ENCODE data around the gene CSDE1.
"Not testable (repeated sequence)": the region's sequence is repeated elsewhere in the genome, so short reads cannot be mapped to it uniquely, and the experiment has no call there.

CSDE1 gene

DNA sequence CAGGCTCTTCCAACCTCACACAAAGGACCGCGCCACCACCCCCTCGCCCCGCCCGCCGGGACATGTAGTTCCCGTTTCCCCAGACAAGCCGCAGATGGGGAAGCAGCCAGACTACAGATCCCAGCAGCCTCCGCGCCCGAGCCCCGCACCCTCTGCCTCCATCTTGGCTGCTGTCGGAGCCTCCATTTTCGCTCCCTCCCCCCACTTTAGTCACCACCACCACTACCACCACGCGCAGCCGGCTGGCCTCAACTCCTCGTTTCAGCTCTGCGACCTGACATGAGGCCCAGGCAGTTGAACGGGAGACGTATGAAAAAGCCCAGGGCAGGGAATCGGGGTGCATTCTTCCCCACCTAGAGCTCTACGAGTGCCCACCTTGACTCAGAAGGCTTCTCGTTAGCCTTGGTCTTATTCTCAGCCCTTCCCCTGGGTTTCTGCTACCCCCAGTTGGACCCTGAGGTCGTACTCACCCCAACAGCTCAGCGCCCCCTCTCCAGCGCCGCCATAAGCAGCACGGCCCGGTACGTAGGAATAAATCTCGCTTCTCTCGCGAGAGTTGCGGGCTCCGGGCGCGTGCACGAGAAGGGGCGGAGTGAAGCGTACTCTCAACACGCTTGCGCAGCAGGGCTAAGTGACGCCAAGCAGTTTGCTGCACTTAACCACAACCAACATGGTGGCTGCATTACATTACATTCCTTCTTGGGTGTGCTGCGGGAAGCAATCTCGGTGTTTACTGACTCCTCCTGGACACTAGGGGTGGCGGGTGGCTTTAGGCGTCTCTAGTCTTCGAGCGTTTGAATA lies at the start of gene CSDE1:
Gene CSDE1, minus strand, starts transcription at position 530 of the 801 bp plus-strand sequence. CDS start 18,094 bp downstream, outside the sequence.
- peak; percentile 98 for DNase-seq

DNA sequence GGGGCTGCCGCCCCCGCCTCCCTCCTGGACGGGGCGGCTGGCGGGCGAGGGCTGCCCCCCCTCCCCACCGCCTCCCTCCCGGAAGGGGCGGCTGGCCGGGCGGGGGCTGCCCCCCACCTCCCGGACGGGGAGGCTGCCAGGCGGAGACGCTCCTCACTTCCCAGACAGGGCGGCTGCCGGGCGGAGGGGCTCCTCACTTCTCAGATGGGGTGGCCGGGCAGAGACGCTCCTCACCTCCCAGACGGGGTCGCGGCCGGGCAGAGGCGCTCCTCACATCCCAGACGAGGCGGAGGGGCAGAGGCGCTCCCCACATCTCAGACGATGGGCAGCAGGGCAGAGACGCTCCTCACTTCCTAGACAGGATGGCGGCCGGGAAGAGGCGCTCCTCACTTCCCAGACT lies 46.7 kb upstream of the CSDE1 start:
- not testable (repeated sequence) for DNase-seq

DNA sequence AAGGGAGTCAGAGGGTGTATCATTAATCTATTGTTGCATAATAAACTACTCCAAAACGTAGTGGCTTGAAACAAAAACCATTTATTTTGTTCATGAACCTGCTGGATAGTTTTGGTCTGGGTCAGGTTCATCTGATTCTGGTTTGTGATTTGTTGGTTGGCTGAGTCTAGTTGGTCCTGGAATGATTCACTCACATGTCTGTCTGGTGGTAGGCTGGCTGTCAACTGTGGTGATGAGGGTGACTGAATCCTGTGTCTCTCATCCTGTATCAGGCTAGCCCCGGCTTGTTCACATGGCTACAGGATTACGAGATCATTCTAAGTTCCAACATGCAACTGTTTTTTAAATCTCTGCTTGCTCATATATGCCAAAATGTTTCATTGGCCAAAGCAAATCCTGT lies 45.2 kb upstream of the CSDE1 start:
- DNase-seq: no peak

DNA sequence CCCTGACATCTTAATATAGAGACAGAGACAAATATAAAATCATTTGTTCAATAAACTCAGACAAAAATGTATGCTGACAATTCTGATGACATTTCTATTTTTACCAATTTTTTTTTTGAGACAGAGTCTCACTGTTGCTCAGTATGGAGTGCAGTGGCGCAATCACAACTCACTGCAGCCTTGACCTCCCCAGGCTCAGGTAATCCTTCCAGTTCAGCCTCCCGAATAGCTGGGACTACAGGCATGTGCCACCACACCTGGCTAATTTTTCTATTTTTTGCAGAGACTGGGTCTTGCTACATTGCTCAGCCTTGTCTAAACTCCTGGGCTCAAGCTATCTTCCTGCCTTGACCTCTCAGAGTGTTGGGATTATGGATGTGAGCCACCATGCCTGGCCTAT lies 36.3 kb upstream of the CSDE1 start:
- DNase-seq: no peak

DNA sequence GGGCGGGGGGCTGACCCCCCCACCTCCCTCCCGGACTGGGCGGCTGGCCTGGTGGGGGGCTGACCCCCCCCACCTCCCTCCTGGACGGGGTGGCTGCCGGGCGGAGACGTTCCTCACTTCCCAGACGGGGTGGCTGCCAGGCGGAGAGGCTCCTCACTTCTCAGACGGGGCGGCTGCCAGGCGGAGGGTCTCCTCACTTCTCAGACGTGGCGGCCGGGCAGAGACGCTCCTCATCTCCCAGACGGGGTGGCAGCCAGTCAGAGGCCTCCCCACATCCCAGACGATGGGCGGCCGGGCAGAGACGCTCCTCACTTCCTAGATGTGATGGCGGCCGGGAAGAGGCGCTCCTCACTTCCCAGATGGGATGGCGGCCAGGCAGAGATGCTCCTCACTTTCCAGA lies 32.8 kb upstream of the CSDE1 start:
- not testable (repeated sequence) for DNase-seq

DNA sequence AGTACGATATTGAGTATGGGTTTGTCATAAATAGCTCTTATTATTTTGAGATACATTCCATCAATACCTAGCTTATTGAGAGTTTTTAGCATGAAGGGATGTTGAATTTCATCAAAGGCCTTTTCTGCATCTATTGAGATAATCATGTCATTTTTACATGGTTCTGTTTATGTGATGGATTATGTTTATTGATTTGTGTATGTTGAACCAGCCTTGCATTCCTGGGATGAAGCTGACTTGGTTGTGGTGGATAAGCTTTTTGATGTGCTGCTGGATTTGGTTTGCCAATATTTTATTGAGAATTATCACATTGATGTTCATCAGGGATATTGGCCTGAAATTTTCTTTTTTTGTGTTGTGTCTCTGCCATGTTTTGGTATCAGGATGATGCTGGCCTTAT lies 28.7 kb upstream of the CSDE1 start:
- DNase-seq: not testable (repeated sequence)

DNA sequence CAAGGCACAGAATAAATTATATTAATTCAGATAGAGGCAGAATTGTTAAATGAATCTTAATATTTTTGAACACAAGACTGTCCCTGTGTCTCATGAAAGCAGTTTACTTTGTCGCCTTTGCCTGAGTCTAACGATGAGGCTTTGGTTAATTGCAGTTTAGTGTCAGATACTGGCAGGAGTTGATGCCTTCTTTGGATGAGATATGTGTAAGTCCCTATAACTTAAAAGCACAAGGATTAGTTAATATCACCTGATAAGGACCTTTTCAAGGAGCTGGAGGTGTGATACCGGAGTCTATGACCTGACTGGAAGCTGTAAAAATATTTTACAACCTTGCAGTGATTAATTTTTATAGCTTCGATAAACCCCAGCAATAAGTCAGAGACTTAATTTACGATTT lies 24.7 kb upstream of the CSDE1 start:
- DNase-seq: no peak

DNA sequence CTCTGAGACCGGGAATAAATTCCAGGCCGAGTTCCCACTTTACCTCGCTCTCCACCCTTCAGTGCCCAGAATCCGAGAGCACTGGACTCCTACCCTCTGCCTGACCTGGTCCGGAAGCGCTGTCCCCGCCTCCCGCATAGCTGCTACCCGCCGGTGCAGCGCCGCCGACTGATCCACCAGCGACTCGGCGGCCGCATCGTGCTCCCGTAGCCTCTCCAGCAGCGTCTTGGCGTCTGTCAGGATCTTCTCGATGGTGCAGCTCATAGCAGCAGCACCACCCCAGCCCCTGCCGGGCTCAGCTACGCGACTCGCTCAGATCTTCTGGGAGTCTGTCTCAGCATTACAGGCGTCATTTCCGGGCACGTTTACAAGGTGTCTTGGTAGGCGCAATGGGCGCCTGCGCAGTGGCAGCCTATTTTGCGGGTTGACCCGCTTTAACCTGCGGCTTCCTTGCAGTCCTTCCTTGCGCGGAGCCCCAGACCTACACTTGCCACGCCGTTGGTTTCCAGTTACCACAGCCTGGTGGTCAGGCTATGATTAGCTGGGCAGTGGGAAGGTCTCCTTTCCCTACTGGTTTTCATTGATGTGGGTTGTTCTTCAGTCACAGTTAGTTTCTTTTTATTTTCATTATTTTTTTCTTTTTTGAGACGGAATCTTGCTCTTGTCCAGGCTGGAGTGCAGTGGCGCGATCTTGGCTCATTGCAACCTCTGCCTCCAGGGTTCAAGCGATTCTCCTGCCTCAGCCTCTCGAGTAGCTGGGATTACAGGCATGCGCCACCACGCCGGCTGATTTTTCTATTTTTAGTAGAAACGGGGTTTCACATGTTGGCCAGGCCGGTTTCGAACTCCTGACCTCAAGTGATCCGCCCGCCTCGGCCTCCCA lies 22.8 kb upstream of the CSDE1 start, which contains the start of gene SIKE1:
Gene SIKE1, minus strand, starts transcription at position 342 of the 883 bp plus-strand sequence. Its CDS starts 78 bp downstream, at position 264.
- DNase-seq: peak; percentile 89

DNA sequence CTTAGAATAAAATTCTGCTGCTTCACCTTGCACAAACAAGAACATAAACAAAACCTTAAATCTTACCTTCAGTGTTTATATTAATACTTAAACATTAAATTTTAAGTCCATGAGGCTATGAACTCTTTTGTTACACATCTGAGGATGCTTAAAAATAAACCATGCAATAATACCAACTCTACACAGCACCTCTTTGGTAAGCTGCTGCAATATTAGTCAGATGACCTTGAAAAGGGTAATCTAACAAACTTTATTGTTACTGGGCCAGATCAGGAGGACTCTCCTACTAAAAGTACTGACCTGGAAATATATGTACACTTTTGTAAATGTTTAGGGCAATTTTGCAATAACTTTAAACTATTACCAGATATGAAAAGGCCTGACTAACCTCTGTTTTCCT lies 21.9 kb upstream of the CSDE1 start:
- DNase-seq: no peak

DNA sequence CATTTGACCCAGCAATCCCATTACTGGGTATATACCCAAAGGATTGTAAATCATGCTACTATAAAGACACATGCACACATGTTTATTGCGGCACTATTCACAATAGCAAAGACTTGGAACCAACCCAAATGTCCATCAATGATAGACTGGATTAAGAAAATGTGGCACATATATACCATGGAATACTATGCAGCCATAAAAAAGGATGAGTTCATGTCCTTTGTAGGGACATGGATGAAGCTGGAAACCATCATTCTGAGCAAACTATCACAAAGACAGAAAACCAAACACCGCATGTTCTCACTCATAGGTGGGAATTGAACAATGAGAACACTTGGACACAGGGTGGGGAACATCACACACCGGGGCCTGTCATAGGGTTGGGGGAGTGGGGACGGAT lies 18.9 kb upstream of the CSDE1 start:
- not testable (repeated sequence) for DNase-seq

DNA sequence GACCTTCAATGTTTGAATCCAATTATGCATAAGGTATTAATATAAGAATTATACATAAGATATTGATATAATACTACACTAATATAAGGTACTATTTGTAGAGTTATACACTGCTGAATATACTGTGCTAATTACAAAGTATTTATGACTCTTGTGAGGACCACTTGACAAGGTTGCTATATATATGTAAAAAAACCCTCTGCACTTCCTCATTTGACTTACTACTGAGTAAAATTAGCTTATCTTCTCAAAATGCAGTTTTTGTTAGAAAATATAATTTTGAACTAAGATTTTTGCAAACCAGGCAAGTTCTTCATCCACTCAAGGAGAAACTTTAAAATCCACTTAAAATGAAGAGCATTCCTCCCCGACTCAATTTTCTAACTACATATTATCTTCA lies 14.2 kb upstream of the CSDE1 start:
- no peak for DNase-seq

DNA sequence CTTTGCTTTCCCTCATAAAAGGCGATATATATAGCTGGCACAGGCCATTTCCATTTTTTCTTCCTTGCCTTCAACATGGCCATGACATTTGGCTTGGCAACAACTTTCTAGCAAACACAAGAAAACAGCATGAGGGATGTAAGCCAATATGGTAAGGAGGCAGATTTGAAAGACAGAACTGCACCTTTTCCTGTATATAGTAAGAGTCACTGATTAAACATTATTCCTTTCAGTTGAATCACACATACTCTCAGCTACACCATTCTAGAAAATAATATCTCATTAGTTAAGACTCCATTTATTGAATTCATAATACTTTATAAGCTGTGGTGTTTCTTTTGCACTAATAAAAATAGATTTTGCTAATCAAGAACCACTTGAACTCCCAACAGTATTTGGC lies 13.2 kb upstream of the CSDE1 start:
- no peak for DNase-seq

DNA sequence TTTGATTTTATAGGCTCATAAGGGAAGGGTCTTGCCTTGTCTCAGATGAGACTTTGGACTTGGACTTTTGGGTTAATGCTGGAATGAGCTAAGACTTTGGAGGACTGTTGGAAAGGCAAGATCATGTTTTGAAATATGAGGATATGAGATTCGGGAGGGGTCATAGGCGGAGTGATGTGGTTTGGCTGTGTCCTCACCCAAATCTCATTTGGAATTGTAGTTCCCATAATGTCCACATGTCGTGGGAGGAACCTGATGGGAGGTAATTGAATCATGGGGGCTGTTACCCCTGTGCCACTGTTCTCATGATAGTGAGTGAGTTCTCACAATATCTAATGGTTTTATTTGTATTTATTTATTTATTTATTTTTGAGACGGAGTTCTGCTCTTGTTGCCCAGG lies 6.9 kb upstream of the CSDE1 start:
- no peak for DNase-seq

DNA sequence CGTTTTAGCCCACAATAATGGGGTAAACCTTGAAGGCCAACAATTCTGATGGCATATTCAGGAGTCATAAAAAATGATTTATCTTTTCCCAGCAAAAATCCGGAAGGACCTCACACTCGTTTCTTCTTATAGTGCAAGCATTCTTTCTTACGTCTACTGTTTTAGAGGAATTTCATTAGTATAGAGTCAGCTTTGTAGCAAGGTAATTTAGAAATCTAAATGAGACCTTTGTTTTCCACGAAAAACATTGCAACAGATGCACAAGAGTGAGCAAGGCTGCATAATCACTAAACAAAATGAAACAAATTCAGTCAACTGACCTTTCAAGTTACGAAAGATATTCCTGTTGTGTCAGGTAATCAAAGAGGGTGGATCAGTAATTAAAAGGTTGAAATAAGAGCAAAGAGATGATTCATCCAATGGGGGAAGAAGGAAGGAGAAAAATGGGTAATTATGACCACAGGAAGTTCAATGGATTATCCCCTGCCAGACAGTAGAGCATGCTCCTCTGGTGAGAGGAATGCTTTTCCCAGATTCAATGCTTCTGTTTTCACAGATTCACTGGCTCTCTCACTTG lies 560 bp upstream of the CSDE1 start:
- DNase-seq: no peak

DNA sequence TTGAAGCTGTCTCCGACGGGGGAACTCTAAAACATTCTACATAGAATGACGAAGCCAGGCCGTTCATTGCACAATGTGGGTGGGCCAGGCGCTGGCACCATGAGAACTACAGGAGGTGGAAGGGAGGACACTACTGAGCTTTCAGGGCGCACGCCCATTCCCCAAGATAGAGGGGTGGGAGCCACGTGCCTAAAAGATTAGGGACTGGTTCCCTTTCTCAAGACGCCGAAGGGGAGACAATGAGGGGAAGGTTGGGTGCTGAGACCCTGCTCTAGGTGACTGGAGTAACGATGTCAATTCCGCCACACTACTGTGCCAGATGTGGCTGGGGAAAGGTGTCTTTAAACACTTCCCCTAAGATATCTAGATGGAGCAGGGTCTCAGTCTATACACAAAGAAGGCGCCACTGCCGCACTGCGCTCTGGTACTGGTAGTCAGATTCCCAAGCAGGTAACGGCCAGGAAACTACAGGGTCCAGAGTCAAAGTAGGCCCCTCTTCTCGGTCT lies 782 bp downstream of the CSDE1 start:
- no peak for DNase-seq

DNA sequence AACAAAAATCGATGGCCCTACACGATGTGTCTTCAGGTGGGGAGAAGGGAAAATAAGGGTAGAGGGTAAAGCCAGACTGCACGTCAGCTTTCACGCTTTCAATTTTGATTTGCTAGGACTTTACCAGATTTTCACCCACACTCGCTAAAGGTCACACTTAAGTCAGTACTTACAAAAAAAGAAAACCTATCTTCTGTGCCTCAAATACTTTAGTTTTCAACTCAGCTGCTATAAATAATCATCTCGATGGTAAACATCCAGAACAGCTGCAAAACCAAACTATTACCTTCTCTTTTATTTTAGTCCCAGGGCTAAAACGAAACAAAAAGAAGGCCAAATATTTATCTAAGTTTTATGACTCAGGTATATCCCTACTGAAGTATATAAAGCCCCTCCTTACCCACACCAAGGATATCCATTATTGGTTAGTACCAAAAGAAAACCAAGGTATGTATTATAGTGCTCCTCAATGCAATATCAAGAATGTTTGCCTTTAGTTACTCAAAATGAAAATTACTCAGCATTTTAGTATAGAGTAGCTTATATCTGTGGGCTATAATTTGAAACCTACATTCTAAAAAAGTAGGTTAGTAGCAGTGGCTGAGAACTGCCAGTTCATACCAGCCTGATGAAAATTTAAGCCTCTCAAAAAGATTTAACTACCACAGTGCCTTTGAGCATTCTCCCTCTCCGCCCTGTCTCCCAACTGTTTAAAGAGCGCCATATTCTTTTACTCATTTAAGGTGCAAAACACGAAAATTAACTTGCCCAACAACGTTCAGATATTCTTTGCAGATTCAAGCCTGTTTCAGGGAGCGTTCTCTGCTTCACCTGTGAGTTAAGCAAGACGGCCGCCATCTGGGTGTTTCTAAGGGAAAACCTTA lies 1.5 kb downstream of the CSDE1 start:
- no peak for DNase-seq

DNA sequence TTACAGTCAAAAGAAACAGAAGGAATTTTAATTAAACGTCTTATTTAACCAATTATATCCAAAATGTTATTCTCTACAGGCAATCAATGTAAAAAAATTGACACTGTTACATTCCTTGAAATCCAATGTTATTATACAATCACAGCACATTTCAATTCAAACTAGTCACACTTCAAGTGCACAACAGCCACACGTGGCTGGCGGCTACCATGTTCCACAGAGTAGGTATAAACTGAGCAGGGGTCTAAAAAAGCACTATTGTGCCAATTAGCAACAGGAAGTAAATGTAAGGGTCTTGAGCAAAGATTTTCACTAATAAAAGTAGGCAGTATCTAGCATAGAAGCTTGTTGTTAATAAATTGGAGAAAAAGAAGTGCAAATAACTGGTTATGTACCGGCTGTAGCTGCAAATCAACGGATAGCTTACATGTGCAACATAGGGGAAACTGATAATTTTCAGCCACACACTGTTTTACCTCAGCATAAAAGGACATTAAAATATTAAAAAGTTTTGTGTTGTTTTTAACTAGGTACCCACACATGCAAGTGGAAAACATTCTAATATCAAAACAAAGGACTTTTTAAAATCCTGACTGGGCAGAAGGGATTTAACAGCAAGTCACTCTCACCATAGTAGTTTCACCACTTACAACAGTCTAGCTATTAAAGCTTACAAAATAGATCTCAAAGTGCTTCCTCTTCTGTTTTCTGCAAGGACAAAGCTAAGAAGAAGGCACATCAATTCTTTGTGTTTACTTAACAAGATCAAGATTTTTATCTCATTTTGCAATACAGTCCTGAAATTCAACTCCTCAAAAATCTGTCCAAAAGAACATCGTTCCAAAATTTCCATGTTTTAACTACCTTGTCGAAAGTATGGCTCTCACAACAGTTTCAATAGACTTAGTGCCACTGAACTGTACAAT lies 2.5 kb downstream of the CSDE1 start:
- DNase-seq: no peak

DNA sequence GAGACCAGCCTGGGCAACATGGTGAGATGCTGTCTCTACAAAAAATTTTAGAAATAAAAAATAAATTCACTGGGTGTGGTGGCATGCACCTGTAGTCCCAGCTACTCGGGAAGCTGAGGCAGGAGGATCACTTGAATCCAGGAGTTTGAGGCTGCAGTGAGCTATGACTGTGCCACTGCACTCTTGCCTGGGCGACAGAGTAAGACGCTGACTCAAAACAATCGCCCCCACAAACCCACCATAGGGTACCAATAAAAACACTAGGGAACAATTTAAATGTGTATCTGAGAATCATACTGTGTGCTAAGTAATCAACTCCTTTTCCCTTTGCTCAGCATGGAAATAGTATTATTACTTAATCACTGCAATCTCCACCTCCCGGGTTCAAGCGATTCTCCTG lies 4.1 kb downstream of the CSDE1 start:
- DNase-seq: not testable (repeated sequence)

DNA sequence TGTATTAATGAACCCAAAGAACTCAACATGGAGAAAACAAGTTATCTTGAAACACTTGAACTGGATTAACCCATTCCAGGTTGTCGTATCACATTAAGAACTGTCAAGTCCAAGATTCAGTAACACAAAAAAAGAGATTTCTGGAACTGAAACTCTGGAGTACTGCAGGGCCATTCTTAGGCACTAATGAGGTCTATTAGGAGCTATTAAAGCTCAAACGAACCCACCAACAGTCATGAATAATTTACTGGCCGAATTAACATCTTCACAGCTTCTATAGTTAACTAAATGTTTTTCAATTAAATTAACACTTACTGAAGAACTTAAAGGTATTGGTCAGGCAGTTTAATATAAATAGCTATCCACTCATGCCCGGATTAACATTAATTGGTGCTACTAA lies 4.6 kb downstream of the CSDE1 start:
- no peak for DNase-seq

DNA sequence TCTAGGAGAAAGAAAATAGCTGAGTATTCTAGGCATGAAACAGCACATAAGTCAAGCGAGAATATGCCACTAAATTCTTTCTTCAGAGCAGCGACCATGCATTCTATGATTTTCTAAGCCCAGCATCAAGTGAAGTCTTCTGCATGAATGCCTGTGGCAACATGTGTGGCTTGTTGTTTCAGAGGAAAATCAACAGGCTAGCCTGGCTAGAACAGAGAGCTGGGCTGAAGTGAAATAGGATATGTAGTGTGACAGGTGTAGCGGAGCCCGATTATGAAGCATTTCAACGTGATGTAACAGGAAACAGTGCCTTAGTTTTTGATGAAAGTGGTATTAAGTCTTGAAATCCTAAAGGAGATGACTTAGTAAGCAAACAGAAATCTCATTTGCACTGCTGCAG lies 7.0 kb downstream of the CSDE1 start:
- DNase-seq: no peak

DNA sequence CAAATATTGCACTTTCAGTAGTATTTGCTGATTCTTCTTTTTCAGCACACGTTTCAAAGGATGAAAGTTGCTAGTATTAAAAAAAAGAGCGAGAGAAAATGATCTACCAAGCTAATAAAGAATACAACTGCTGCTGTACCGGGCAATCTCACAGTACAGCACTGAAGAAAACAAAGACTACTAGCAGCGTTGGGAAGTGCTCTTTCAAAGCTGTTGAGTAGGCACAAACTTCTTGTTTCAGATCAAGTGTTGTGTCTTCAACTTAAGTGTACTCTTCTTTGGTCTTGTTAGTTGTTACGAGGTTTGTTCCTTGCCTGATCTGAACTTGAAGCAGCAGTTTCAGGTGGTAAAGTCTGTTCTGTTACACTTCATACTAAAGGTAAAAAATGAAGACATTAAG lies 7.9 kb downstream of the CSDE1 start:
- no peak for DNase-seq
